ENCODE results near the gene ITPK1.

Gene ITPK1

DNA sequence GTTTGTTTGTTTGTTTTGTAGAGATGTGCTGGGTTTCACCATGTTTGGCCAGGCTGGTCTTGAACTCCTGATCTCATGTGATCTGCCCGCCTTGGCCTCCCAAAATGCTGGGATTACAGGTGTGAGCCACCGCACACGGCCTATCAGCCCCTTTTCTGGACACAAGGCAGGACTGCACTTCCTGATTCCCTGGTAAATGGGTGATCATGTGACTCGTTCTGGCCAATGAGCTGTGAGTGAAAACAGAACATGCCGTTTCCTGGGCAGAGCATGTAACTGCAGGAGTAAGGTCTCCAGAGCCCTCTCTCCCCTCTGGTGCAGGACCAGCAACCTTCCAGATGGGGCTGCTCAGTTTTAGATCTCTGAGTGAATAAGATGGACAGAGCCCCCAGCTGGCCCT, 92.7 kb downstream of the ITPK1 start:
- no peak for DNase-seq

DNA sequence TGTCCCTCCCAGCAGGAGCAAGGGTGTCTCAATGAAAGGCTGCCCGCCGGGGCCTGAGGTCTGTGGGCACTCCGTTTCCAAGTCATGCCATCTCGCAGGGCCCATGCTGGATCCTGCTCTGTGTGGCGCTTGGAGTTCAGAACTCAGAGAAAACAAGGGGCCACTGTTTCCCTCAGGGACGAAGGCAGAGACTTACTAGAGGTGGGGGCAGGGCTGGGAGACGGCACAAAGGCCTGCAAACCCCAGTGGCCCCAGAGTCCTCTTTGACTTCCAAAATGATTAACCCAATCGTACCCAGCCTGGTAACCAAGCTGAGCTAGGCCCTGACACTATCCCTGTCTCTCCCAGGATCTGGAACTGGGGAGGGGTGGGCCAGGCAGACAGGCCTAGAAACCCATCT, 95.8 kb downstream of the ITPK1 start:
- DNase-seq, result no peak

DNA sequence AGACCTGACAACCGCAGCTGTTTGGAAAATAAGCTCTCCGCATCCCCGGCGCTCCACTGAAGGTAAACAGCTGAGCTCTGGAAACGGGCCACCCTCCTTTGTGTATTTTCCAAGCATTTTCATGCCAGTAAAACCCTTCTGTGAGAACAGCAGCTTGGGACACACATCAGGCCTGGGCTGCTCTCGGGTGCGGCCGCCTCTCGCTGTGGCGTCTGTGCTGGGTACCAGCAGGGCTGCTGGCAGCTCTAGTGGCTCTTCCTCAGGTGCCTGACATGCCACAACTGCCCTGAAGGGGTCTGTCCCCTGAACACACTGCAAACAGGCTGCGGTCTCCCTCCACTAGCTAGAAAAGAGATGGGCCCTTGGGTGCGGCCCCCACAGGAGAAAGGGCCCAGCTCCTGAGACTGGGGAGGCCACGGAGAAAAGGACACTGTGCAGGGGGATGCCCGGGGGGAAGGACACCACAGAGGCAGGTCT, 96.3 kb downstream of the ITPK1 start:
- no peak for DNase-seq

DNA sequence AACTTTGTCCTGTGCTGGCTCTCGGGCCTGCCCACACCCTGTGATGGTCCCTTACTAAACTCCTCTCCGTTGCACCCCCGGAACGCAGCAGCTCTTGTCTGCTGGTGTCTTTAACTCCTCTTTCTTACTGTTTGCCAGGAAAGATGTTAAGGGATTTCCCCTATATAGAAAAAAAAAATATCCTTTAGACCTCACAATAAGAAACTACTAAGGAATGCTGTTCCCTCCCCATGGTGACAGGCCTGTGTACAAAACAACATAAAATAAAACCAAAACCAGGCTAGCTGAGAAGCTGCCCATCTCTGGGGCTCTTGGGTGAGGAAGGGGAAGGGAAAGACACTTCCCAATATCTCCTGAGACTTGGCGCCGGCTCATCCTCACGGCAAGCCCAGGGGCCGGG, 97.4 kb downstream of the ITPK1 start:
- no peak for DNase-seq

DNA sequence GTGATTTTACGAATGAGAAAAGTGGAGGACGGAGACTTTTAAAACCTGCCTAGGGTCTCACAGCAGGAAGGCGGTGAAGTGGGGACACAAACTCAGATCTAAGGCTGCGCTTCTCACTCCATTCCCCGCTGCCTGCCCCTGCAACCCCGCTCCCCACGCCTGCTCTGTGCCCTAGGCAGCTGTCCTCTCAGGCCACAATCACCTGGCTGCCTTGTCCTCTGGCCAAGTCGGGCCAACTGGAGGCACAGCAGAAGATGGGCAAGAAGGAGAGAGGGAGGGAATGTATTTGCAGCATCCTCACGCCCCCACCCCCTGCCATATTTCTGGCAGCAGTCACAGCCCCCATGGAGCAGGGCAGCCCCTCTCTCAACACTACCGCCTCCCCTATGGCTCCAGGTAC, 97.8 kb downstream of the ITPK1 start:
- DNase-seq, result no peak

DNA sequence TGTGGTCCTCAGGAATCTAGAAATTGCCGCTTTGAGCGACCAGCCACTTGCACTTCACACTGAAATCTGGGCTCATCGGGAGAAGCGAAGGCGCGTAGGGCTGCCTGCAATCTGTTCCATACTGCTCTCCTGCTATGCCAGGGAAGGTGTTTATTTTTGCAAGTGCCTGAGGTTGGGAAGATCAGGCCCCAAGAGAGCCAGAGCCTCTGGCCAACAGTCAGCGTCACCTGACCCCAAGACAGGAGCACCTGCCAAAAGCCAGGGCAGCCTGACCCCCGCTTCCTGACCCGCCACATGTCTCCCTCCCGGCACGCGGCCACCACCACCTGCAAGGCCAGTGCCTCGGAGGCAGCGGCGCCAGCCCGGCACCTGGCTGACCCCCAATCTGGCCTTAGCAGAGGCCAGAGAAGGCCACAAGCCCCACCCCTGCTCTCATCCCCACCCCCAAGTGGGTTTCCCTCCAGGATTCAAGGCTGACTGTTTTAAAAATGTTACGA, 98.4 kb downstream of the ITPK1 start:
- DNase-seq, result no peak

DNA sequence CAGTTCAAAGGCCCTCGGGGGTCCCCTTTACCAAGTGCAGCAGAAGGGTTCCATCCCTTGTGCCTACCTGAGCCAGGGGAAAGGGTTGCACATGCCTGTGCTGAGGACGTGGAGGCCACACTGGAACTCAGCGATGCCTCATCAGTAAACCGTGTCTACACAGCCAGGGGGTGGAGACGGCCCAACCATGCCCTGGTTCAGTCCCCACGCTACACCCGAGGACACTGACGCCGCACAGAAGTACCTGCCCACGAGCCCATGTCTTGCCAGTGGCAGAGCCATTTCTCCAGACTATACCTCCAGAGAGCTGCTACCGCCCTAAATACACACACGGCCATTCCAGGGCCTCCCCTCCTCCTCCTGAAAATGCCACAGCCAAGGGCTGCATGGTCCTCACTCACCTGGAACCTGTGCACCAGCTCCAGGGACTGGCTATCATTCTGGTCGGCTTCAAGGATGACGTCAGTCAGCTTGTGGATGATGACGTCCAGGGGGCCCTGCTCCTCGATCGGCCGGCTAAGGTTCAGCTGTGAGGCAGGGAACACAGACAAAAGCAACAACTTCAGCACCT, 99.4 kb downstream of the ITPK1 start:
- no peak for DNase-seq

DNA sequence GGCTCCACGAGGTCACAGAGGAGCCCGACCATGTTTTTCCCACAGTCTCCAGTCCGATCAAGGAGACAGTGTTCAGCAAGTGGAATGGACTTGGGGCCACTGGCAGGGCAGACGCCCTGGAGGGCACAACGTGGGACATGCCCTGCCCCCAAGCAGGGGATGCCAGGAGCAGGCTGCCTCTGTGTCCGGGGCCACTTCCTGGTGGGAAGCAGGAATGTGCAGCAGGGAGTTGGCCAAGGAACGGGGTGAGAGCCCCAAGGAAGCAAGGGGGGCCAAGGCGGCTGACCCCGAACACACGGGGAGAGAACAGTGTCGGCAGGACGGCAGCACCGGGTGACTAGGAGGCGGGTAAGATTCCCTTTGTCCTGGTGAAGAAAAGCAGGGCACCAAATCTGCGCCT, 100.2 kb downstream of the ITPK1 start:
- DNase-seq, result no peak

DNA sequence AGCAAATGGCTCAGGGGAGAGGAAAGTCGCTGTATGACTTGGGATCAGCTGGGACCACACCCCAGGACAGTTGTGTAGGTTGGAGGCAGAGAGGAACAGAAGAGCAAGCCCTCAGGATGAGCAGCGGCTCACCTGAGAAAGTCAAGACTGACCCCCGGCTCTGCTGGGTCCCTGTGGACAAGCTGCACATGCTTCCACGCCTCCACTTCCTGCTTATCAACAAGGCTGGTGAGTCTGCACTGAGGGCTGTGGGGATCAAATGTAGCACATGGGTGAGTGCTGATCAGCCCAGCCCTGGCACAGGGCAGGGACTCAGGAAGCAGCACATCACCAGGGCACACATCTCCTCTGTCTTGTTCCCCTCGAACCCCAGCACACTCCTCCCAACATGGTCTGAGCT, 100.7 kb downstream of the ITPK1 start:
- DNase-seq, result no peak

DNA sequence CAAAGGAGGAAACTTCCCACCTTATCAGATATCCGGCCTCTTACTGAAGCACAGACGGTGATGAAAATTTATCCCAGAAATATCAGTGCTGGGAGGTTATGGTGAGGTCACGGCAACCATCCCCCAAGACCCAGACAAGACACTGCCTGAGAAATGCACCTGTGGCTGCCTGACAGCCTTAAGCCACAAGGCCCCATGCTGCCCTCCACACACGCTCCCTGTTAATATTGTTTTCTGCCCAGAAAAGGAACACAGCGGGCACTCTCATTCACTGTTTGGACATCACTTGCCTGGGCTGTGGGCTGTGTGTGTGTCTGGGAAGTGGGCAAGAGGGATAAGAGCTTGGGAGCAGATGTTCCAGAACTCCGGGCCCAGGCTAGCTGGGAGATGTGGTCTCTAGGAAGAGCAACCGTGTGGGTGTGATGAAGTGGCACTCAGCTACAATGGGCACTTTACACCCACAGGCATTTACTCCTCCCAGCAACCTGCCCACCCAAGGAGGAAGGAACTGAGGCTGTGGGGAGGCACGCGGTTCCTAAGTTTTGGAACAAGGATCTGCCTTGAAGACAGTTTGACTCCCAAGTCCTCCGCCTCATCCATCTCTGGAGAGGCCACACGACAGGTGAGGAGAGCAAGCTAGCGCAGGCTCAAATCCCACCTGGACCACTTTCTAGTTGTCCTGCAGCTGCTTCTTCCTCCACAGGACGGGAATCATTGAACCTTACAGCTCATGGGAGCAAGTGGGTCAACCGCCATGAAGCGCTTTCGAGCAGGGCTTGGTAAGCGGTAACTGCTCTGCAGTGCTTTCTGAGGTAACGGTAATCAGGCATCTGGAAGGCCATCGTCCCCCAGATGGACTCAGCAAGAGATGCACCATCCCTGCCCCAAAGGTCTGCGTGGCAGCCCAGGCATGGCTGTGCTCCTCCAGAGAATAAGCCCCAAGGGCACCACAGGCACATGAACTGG, 101.4 kb downstream of the ITPK1 start:
- no peak for DNase-seq

DNA sequence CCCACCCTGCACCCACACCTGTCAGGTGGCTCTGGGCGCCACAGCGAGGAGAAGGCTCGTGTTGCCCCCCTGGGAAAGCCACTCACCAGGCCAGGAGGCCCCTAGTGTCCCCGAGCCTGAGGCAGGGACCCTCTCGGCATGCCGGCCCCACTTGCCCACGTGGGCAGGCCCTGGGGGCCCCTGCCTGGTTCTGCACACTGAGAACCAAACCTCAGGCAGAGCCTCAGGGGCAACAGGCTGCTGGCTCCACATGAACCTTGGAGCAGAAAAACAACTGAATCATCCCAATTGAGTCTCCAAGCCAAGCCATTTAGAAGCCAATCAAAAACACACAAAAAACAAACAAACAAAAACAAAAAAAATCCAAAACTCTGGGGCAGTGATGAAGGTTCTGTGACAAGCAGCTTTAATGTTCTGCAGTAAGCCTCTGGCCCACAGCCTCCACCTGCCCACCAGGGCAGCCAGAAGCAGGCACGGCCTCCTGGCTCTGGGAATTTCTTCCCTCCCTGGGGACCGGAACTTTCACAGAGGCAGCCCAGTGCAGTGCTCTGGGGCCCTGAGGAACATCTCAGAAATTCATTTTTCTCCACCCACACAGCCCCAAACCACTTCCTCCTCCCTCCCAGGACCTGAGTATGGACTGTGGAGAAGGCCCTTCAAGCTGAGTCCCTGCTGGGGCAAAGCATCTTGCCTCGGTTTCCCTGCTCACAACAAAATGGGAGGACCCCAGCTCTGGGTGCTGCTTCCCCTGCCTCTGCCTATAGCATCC, 102.6 kb downstream of the ITPK1 start:
- no peak for DNase-seq

DNA sequence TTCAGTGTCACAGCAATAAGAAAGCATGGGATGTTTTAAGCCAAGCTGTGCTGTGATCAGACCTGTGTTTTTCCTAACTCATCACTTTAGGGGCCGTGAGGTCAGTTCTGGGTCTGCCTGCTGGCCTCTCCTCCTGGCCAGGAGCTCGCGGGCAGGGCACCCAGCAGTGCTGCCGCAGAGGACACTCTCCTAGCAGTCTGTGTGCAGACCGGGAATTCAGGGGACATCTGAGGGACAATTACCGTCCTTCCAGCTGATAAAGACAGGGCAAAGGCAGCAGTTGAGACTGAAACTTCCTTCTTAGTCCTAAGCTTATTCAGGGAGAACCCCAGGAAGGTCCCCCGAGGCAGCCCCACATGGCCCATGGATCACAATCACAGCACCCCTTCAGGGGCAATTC, 103.2 kb downstream of the ITPK1 start:
- DNase-seq, result no peak

DNA sequence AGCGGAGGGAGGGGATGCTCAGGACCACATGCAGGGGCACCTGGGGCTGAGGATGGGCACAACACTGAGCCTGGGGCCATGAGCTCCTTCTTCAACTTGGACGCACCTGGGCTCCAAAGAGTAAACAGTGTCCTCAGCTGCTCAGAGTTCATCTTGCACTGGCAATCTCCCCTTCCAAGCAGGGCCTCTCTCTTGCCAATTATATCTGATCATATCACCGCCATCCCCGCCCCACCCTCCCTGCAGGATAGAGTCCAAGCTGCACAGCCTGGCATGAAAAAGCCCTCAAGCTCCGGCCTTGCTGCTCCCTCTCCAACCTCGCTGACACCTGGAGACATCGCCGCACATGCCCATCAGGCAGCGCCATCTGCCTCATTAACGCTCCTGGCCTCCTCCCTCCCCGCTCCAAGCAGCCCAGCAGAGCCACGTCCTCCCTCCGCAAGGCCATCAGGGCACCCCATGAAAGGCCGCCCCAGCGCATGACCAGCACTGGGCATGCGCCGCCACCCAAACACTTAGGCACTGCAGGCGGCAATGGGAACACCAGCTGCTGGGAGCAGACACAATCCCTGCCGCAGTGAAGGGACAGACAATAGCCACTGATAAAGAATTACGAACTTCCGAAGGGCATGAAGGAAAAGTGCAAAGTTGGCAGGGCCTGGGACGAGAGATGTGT, 103.9 kb downstream of the ITPK1 start:
- DNase-seq, result no peak

DNA sequence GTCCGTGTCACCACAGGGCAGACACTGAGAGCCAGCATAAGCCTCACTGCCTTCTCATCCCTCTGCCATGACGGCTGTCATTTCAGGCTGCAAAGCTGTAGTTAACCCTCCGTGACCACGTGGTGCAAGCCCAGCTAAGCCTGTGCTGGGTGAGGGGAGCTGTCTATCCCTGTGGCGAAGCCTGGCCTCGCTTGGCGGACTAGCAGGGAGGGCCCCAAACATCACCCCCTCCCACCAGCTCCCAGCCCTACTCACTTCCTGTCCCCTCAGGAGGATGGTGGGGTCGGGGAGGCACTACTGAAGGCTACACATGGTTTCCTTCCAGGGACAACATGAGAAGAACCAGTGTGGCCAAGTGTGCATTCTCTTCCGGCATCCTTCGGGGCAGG, 104.6 kb downstream of the ITPK1 start:
- DNase-seq, result no peak

DNA sequence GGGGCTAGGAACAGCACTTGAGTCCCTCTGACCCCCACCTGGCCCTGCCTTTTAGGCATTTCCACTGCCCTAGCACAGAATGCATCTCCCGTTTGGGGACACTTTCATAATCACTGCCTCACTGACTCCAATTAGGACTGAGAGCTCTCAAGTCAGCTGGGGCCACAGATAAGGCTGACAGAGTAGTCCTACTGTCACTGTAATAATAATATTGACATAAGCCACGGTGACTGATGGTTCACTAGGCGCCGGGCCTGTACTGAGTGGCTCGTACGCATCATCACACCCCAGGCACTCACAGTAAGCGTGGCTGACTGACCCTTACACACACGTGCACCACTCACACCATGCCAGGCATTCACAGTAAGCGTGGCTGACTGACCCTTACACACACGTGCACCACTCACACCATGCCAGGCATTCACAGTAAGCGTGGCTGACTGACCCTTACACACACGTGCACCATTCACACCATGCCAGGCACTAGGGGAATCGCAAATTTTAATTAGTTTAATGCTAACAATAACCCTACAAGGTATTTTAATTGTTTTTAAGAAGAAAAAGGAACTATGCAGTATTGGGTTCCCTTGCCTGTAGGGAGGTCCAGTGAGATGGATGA, 105.1 kb downstream of the ITPK1 start:
- DNase-seq, result no peak

DNA sequence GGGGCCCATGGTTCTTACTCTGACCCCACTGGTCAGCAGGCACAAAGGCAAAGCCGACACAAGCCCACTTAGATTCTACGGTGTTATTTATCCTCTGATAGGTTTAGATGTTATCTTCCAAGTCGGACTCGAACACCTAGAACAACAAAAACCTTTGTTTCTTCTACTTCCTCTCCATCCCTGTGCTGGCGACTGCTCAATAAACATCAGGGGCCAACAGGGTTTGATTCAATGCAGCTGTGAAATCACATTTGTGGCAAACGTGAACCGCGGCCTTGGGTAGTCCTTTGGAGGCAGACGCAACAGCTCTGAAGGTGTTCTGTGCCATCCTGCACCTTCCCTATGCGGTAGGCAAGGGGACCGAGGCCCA, 105.6 kb downstream of the ITPK1 start:
- no peak for DNase-seq

DNA sequence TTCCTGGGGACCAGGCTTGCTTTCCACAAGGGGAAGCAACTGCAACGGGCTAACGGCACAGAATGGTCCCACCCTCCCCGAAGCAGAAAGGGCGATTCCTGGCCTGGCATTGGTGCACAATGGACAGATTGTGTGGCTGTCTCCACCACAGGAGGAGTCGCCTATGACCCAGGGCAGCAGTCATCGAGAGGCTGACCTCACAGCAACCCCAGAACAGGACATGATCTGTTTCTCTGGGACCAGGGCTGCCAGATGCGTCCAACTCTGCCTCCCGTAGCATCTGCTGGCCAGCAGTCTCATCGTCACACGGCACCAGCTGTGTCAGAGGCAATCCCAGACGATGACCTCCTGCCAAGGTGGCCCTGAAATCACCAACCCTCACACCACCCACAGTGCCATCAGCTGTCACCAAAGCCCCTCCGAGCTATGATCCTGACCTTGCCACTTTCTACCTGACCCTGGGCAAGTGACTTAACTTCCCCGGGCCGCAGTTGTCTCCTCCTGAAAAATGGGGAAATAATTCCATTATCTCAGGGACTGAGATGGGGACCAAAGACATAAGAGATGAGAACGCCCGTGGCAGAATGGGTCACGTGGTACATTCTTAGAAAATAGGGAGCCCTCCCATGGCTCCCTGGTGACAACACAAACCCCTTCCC, 106.1 kb downstream of the ITPK1 start:
- no peak for DNase-seq

DNA sequence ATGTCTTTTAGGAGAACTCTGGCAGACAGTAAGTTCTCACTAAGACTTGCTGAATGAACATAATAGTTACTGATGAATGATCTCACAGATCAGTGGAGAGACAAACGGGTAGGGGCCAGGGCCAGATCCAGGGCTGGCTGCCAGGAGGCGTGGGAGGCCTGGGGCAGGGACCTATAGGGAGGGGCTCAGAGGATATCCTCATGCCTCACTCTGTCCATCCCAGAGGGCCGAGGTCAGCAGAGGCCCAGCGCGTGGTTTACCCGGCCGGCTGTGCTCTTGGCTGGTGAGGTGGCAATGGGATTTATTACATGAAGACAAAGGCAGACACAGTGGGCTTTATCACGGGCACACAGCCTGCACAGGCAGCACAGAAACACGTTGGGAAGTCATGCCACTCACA, 107.3 kb downstream of the ITPK1 start:
- DNase-seq, result no peak

DNA sequence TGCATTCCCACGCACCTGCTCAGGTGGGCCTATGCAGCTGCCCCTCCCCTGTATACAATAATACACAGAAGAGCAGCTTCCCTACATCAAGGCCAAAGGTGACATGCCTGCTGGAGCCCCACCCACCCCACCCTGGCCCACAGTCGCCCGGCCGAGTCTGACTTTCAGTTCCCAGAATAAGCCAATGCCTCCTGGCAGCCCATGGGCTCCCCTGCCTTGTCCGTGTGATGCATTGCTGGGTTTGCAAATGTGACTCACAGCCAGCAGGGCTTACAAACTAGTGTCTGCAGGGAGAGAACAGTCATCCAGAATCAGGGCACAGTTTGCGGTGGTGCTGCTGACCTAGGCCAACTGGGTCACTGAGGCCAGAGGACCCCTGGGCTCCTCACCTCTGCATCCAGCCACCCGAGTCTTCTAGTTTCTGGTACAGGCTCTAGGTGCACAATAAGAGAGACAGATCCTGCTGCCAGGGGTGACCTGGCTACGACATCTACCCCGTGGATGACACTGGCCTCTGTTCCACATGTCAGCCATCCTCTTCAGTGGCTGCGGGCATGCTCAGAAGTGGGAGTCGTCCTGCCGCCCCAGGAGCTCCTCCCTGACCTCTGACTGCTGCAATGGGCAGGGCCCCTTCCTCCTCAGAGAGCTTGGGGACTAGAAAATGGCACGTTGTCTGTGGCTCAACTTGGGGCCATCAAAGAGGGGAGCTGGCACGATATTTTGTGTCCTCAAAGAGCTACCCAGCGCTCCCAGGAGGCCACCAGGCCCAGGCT, 108.3 kb downstream of the ITPK1 start:
- no peak for DNase-seq

DNA sequence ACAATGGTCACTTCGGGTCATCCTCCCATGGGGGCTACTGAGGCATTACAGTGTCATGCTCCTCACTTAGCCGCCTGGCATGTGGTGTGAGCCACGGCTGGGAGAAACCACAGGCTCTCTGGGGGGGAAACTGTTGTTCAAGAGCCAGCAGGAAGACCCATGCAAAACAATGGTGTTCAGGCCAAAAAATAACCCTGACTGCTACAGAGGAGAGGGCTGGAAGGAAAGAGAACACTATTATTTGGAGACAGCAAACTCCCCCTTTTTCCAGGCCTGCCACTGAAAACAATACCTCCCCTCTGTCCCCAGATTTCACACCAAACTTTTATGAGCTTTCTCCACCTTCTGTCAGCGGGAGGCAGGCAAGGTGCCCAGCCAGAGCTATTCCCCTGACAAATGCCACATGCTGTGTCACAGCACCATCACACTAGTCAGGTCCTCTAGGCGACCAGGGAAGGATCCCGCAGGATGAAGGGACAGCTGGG, 109.1 kb downstream of the ITPK1 start:
- DNase-seq, result no peak

DNA sequence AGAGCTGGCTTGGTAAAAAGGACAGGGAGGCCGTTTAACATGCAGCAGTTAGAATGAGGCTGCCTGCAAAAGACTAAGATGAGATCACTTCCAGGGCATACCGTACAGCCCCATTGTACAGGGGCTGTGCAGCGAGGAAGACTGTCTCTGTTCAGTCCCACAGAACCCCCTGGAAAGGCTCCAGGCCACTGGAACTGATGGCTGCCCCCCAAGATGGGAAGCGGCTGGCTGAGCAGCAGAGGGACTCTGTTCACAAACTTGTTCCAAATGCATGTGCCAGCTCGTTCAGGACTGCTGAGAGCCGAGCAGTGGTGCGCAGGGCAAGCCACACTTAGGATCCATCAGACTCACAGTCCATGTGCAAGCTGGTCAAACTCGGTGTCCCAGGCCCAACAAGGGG, 109.9 kb downstream of the ITPK1 start:
- DNase-seq, result no peak
